Measurements from ENCODE around the gene ZFR2. TPM values are rescaled to one million over a fixed set of nuclear protein-coding genes. Genes with fewer than 3 reads are reported as not detected.

The ZFR2 gene
- not detected in 2 replicates for total RNA-seq

DNA sequence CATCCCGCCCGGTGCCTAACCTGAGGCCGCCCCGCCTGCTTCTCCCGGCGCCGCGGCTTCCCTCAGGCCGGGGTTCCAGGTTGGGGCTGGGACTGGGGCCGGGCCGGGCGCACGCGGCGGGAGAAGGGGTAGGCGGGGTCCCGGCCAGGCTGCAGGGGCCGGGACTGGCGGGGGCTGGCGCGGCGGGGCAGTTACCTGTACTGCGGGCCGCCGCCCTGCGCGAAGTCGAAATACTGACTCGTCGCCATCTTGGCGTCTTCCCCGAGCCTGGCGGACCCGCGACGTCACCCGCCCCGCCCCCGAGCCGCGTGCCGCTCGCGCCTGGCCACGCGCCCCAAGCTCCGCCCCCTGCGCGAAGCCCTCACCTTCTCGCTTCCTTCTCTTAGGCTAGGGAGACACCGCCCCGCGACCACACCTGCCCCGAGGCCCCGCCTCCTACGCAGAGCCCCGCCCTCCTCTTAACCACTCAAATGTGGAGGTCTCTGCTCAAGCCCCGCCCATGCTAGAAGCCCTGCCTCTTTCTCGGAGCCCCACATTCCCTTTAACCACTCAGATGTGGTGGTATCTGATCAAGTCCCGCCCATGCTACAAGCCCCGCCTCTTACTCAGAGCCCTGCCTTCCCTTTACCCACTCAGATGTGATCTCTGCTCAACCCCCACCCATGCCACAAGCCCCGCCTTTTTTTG is at the start of gene ZFR2:
Gene ZFR2, minus strand, starts transcription at position 269 of the 687 bp plus-strand sequence. Its CDS starts 21 bp downstream, at position 248.

GRCh38 chr19:3880471-3881271 is 11.8 kb upstream of the ZFR2 start, which contains the start of gene ATCAY:
TSS of gene ATCAY (plus strand) at chr19:3880685. CDS start at chr19:3885768, 5,083 bp downstream.

DNA sequence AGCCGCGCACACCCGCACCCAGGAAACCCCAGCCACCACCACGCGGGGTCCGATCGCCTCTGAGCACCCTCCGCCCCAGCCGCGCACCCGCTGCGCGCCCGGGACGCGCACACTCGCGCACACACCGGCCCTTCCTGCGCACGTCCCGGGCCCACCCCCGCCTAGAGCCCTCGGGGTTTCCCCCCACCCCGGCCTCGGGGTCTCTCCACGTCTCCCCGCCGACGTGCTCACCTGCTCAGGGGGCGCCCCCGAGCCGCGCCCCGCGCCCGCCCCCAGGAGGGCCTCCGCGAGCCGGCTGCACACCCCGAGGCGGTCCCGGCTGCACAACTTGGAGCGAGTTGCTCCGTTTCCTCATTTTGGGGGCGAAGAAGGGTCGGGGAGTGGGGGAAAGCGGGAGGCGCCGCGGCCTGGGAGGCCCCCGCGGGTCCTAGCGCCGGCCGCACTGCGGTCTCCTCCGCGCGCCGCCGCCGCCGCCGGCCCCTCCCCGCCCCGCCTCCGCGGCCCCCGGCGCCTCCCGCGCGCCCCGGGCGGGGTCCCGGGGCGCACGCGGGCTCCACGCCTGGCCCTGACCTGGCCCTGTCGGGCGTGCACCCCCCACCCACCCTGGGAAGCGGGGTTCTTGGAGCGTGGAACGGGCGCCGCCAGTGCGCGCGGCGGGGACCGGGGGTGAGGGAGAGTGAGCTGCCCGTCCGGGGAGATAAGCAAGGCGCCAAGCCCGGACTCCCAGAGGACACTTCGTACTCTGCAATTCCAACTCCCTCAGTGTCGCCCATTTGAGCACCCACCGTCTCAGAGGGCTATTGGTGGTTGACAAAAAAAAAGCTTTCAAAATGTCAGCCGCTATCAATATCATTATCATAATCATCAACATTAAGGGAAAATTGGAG is 82.7 kb downstream of the ZFR2 start, which contains the start of gene MATK:
Gene MATK, minus strand, starts transcription at position 444 of the 887 bp plus-strand sequence. CDS start 1,246 bp downstream, outside the sequence.

DNA sequence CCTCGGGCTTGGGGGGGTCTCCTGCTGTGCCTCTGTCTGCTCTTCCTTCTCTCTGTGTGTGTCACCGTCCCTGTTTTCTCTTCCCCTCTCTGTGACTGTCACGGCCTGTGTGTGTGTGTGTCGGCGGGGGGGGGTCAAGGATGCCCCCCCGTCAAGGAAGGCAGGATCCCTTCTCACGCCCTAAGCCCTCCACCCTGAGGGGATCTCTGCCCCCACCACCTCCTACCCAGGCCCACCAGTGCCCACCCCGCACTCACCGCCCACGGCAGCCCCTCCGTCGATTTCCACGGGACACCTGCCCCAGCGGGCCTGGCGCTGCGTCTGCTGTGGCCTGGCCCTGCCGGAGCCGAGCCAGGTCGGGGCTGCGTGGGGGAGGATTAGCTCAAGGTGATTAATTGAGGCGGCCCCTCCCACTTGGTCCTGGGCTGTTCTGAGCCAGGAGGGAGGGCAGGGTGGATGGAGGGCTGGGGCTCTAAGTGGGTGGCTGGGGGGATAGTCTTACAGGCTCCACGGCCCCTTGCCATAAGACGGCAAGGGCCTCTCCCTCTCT is 96.9 kb downstream of the ZFR2 start, which contains the start of gene RAX2:
Gene RAX2, minus strand, starts transcription at position 323 of the 550 bp plus-strand sequence. CDS start 486 bp downstream, outside the sequence.

DNA sequence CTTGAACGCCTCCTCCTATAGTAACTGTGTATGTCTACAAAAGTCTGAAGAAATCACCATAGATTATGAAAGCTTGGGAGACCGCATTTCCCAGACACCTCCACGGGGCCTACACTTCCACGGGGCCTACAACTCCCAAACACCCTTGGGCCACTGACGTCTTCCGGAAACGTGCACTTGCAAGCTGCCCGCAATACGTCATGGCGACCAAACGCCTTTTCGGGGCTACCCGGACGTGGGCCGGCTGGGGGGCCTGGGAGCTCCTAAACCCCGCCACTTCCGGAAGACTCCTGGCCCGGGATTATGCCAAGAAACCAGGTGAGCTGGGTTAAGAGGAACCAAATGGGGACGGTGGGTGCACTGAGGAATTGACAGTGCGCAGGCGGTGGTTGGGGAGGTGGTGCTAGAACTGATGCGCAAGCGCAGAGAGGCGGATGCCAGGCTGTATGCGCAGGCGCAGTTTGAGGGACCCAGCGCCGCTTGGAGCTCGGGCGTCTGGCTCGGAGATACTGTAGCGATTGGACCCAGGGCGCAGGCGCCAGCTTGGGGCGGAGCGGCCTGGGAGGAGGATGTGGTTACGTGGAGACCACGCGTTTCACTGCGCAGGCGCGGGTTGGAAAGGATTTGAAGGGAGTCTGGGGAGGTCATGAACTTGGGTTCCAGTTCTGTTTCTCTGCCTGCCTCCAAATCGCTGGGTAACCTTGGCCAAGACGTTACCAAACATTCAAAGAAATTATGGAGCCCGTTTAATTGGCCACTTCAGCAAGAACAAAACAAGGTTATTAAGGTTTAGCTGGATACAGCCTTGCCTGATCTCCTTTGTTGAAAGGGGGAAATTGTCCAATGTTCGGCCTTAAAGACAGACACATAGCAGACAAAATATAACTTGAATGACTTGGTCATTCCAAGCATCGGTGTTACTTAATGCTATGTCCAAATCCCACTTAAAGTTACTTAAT is 106.1 kb downstream of the ZFR2 start, which contains the start of gene MRPL54:
Gene MRPL54, plus strand, starts transcription at position 182 of the 959 bp plus-strand sequence. Its CDS starts 19 bp downstream, at position 201.

GRCh38 chr19:3761382-3762129 is 107.3 kb downstream of the ZFR2 start, which contains the start of gene APBA3:
TSS of gene APBA3 (minus strand) at chr19:3761692. CDS start at chr19:3760264, 1,428 bp downstream.

Other genes starting within 250 kb of the ZFR2 start
- 19.0 and 26.4 TPM in 2 replicates for gene CACTIN, start 242.2 kb downstream of the ZFR2 start, total RNA-seq
- gene PIP5K1C, start 168.6 kb downstream of the ZFR2 start, total RNA-seq = 32.7 and 38.6 TPM in 2 replicates
- gene TJP3, start 160.7 kb downstream of the ZFR2 start, total RNA-seq = not detected in 2 replicates
- 17.9 and 25.6 TPM in 2 replicates for gene APBA3, start 107.3 kb downstream of the ZFR2 start, total RNA-seq
- 51.7 and 57.4 TPM in 2 replicates for gene MRPL54, start 106.4 kb downstream of the ZFR2 start, total RNA-seq
- not detected in 2 replicates for gene RAX2, start 96.8 kb downstream of the ZFR2 start, total RNA-seq
- not detected in 2 replicates for gene MATK, start 82.7 kb downstream of the ZFR2 start, total RNA-seq
- gene ATCAY, start 11.6 kb upstream of the ZFR2 start, total RNA-seq = not detected in 2 replicates
- not detected in 2 replicates for gene NMRK2, start 64.0 kb upstream of the ZFR2 start, total RNA-seq
- 81.3 and 105 TPM in 2 replicates for gene DAPK3, start 102.1 kb upstream of the ZFR2 start, total RNA-seq
- gene EEF2, start 116.4 kb upstream of the ZFR2 start, total RNA-seq = 3,114 and 3,417 TPM in 2 replicates
- gene PIAS4, start 138.7 kb upstream of the ZFR2 start, total RNA-seq = 14.6 and 18.2 TPM in 2 replicates
- 26.9 and 27.3 TPM in 2 replicates for gene ZBTB7A, start 197.9 kb upstream of the ZFR2 start, total RNA-seq

Measured in cardiac atrium fibroblast (primary cell).